NT2/D1 (cell line): ENCODE data around the gene CDH4.

ENCODE experiments used
- DNase-seq: peaks from one replicate; pipeline ENCODE4 v3.0.0-alpha.2; 2011; ENCODE audit warnings: low read depth, low spot score
- H3K27me3 ChIP-seq: 2 replicates; pipeline ENCODE4 v1.6.0; 2011; ENCODE audit warnings: mild to moderate bottlenecking; ENCODE audit not compliant: insufficient read length, insufficient read depth
- H3K36me3 ChIP-seq: 2 replicates; pipeline ENCODE4 v1.6.1; 2011; ENCODE audit warnings: mild to moderate bottlenecking, low read length, mixed read lengths; ENCODE audit not compliant: insufficient read depth, insufficient read length
- H3K4me1 ChIP-seq: 2 replicates; pipeline ENCODE4 v1.5.1; 2011; ENCODE audit not compliant: insufficient read depth, insufficient read length
- H3K4me3 ChIP-seq: 2 replicates; pipeline ENCODE4 v1.5.1; 2011; ENCODE audit warnings: low read depth; ENCODE audit not compliant: insufficient read length
- H3K9ac ChIP-seq: 2 replicates; pipeline ENCODE4 v1.6.0; 2011; ENCODE audit warnings: low read depth; ENCODE audit not compliant: insufficient read length
- H3K9me3 ChIP-seq: 2 replicates; pipeline ENCODE4 v1.5.1; 2011; ENCODE audit warnings: mild to moderate bottlenecking, low read length; ENCODE audit not compliant: insufficient read depth
- SUZ12 ChIP-seq: IDR thresholded peaks from 2 replicates; pipeline ENCODE4 v1.6.1; 2011; ENCODE audit not compliant: insufficient read length, insufficient read depth; ENCODE audit errors: extremely low read depth
- YY1 ChIP-seq: IDR thresholded peaks from 2 replicates; pipeline ENCODE4 v1.6.1; 2011; ENCODE audit not compliant: insufficient read length, insufficient read depth
- ZNF274 ChIP-seq: IDR thresholded peaks from 2 replicates; pipeline ENCODE4 v1.6.1; 2011; ENCODE audit warnings: mild to moderate bottlenecking, low read depth, low read length

The CDH4 gene

GRCh38 chr20:61924858-61925554 lies 672.9 kb downstream of the CDH4 start:
- no peak for DNase-seq
- peaks cover 1% of the 10 kb centered on the region for H3K4me1 ChIP-seq
- no peak for TF ChIP-seq SUZ12
- TF ChIP-seq YY1 = no peak
- TF ChIP-seq ZNF274 = no peak
- H3K4me3 ChIP-seq = no peak overlapping the region
- peaks cover 7% of the 10 kb centered on the region; the same call in 1 of the 2 replicates for H3K9me3 ChIP-seq
- H3K27me3 ChIP-seq = no peaks in the 10 kb centered on the region
- H3K36me3 ChIP-seq = no peaks in the 10 kb centered on the region
- H3K9ac ChIP-seq = no peak overlapping the region

GRCh38 chr20:61925555-61926252 lies 673.6 kb downstream of the CDH4 start:
- H3K9ac ChIP-seq = no peak overlapping the region
- TF ChIP-seq YY1 (no peak), SUZ12 (no peak), ZNF274 (no peak)
- no peaks in the 10 kb centered on the region for H3K36me3 ChIP-seq
- no peak overlapping the region for H3K4me3 ChIP-seq
- H3K27me3 ChIP-seq = no peaks in the 10 kb centered on the region
- DNase-seq = no peak
- H3K9me3 ChIP-seq = 0 out of 2 replicates have a peak, but pooled peaks cover under 1% of the 10 kb centered on the region
- H3K4me1 ChIP-seq = peaks cover 1% of the 10 kb centered on the region

GRCh38 chr20:61926253-61926613 lies 674.2 kb downstream of the CDH4 start:
- no peak for TF ChIP-seq ZNF274
- no peak for TF ChIP-seq SUZ12
- TF ChIP-seq YY1 = no peak
- Histone ChIP-seq H3K27me3 (no peaks in the 10 kb centered on the region), H3K4me1 (peaks cover 1% of the 10 kb centered on the region), H3K36me3 (no peaks in the 10 kb centered on the region), H3K9me3 (no peaks in the 10 kb centered on the region), H3K9ac (no peak overlapping the region), H3K4me3 (no peak overlapping the region)
- no peak for DNase-seq

GRCh38 chr20:61926796-61927192 lies 674.7 kb downstream of the CDH4 start:
- Histone ChIP-seq H3K36me3 (no peaks in the 10 kb centered on the region), H3K4me3 (no peak overlapping the region), H3K4me1 (peaks cover 1% of the 10 kb centered on the region), H3K27me3 (no peaks in the 10 kb centered on the region), H3K9me3 (no peaks in the 10 kb centered on the region), H3K9ac (no peak overlapping the region)
- DNase-seq = no peak
- TF ChIP-seq ZNF274 (no peak), YY1 (no peak), SUZ12 (no peak)

- DNase-seq = no peak
- TF ChIP-seq ZNF274 (no peak), SUZ12 (no peak), YY1 (no peak)
- Histone ChIP-seq H3K4me1 (peaks cover 1% of the 10 kb centered on the region), H3K36me3 (no peaks in the 10 kb centered on the region), H3K9me3 (no peaks in the 10 kb centered on the region), H3K27me3 (no peaks in the 10 kb centered on the region), H3K9ac (no peak overlapping the region), H3K4me3 (no peak overlapping the region)
Measured at GRCh38 chr20:61927193-61927825, 675.2 kb downstream of the CDH4 start.

GRCh38 chr20:61927826-61928541 lies 675.9 kb downstream of the CDH4 start:
- Histone ChIP-seq H3K4me1 (peaks cover 2% of the 10 kb centered on the region), H3K4me3 (no peak overlapping the region), H3K9me3 (no peaks in the 10 kb centered on the region), H3K27me3 (no peaks in the 10 kb centered on the region), H3K36me3 (no peaks in the 10 kb centered on the region), H3K9ac (no peak overlapping the region)
- TF ChIP-seq YY1 (no peak), ZNF274 (no peak), SUZ12 (no peak)
- no peak for DNase-seq

- Histone ChIP-seq H3K36me3 (no peaks in the 10 kb centered on the region), H3K4me3 (no peak overlapping the region), H3K9me3 (no peaks in the 10 kb centered on the region), H3K9ac (no peak overlapping the region), H3K4me1 (peaks cover 11% of the 10 kb centered on the region), H3K27me3 (no peaks in the 10 kb centered on the region)
- TF ChIP-seq SUZ12 (no peak), YY1 (no peak), ZNF274 (no peak)
- no peak for DNase-seq
Measured at GRCh38 chr20:61929561-61929960, 677.5 kb downstream of the CDH4 start.
